Measurements from ENCODE around the gene ABITRAM.
"Not testable (repeated sequence)": the region's sequence is repeated elsewhere in the genome, so short reads cannot be mapped to it uniquely, and the experiment has no call there.

The ABITRAM gene

DNA sequence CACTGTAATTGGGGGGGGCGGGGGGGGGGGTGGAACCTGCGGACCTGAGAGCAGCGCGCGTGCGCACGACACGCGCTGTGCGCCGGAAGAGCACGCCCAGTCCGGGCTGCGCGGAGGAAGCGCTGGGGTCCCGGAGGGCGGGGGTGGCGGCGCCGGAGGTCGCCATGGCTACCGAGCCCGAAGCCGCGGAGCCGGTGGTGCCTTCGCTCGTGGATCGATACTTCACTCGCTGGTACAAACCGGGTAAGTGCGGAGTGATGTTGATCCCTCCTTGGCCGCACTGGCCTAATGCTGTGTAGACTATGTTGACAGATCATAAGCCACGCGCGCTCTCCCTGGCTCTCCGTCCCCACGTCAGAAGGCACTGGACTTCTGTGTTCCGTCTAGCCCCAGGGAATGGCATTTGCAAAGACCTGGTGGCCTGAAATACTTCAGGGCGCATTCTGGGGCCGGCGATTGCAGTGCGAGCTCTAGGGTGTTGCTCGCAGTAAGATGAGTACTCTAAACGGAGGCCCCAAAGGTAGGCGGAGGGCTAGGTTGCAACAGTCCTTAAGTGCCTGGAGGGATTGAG, at the start of gene ABITRAM:
TSS of gene ABITRAM (plus strand) at position 78 of the 571 bp plus-strand sequence. CDS start at position 165, 87 bp downstream.
- peak; percentile 83 for DNase-seq

- no peak for DNase-seq
Observed at GRCh38 chr9:108884701-108885100, 49.5 kb upstream of the ABITRAM start.

- no peak for DNase-seq
Observed at GRCh38 chr9:108885643-108886348, 48.4 kb upstream of the ABITRAM start.

GRCh38 chr9:108886594-108887271, 47.5 kb upstream of the ABITRAM start:
- DNase-seq, result not testable (repeated sequence)

DNA sequence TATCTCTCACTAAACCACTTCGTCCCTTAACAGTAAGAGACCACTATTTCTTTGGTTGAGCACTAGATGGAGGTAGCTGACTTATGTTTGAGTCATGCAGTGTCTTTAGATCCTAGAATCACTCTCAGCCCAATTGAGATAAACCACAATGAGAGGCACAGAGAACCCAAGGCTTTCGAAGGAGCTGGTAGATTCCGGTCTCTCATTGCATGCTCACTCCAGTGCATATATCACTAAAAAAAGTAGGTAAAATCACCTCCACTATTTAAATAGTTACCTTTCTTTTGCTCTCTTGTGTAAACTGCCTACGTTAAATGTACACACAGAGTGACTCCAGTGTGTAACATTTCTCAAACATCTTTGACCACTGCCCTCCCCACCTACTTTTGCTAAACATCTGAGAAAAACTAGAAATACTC, 44.5 kb upstream of the ABITRAM start:
- DNase-seq, result peak; percentile 9

DNA sequence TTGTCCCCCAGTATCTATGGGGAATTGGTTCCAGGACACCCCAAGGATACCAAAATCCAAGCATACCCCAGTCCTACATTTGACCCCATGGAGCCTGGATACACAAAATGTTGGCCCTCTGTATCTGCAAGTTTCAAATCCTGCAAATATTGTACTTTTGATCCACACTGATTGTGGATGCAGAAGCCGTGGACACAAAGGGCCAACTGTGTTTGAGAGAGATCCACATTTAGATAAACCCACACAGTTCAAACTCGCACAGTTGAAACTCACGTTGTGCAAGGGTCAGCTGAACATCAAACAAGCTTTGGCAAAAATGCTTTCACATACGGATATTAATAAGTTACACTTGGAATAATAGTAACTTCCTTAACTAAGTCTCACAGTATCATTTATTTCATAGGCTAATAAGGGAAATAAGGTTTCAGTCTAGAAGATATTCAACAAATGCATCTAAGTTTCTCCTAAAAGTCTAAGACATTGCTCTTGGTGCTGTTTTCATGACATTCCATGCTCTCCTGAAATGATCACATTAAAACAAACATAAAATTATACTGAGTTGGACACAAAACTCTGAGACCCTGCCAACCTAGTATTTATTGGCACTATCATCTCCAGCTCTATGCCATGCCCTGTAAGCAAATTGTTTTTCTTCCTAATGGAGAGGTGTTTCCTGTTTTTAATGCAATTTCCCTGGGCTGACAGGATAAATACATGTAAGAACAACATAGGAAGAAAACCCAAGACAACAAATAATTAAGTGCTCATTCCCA, 39.8 kb upstream of the ABITRAM start:
- DNase-seq, result no peak

DNA sequence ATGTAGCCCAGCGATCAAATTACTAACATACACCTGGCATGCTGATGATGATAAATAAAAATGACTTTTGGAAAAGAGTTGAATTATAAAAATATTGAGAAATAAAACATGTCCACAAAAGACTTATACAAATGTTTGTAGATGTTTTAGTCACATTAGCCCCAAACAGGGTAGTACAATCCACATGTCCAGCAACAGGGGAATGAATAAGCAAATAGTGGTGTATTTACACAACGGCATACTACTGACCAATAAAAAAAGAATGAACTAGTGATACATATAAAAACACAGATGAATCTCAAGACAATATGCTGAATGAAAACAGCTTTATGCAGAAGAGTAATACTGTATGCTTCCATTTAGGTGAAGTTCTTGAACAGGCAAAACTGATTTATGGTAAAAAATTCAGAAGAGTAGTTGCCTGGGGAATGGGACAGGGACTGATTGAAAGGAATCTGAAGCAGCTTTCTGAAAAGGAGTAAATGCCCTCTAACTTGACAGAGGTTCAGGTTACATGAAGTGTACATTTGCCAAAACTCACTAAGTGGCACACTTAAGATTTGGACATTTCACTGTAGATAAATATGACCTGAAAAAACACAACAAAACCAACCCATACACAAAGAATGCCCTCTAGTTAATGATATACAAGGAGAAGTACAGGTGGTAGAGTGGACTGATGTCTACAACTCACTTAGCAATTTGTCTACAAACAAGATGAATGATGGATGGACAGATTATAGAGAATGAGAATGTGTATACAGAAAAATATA, 36.7 kb upstream of the ABITRAM start:
- DNase-seq, result no peak

DNA sequence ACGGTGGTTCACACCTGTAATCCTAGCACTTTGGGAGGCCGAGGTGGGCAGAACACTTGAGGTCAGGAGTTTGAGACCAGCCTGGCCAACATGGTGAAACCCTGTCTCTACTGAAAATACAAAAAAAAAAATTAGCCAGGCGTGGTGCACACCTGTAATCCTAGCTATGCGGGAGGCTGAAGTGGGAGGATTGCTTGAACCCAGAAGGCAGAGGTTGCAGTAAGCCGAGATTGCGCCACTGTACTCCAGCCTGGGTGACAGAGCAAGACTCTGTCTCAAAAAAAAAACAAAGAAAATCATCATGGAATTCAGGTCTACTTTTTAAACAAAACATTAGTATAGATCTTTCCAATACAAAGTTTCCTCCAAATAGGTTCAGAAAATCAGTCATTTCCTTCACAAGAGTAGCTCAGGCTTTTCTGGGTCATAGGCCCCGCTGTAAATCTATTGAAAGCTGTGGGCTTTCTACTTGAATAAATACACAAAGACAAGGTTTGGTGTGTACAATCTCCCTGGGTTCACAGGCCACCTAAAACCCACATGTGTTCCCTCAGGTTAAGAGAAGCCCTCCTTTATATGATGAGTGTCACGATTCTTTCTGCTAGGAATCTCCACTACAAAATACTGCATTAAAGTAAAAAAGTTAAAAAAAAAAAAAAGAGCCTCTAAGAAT, 35.0 kb upstream of the ABITRAM start:
- not testable (repeated sequence) for DNase-seq

DNA sequence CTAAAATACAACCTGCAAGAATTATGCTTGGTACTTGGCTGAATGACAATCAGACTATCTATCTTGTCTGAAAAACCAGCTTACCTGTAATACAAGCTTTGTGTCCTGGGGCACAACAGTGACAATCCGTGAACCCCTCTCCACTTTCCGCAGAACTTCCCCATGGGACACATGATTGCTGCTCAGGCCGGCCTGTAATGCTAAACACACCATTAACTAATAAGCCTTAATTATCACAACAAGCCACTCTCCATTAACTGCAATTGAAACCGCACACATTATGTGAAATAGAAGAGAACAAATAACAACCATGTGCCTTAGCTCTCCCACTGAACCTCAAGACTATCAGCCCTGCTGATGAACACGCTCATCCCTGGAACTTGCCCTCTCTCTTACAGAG, 34.0 kb upstream of the ABITRAM start:
- DNase-seq, result no peak

- DNase-seq, result no peak
Observed at GRCh38 chr9:108903420-108904103, 30.6 kb upstream of the ABITRAM start.

DNA sequence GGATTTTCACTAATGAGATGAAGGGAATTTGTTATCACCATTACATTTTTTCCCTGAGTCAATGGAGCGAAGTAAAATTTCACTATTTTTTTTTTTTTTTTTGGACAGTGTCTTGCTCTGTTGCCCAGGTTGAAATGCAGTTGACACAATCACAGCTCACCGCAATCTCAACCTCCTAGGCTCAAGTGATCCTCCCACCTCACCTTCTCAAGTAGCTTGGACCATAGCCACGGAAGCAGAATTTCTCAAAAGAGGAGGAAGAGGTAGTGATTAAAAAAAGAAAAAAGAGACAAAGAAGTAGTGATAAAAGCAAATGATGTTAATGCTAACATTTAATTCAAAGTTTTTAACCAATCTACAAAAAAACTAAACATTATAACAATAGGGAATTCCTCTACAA, 30.0 kb upstream of the ABITRAM start:
- DNase-seq, result no peak

DNA sequence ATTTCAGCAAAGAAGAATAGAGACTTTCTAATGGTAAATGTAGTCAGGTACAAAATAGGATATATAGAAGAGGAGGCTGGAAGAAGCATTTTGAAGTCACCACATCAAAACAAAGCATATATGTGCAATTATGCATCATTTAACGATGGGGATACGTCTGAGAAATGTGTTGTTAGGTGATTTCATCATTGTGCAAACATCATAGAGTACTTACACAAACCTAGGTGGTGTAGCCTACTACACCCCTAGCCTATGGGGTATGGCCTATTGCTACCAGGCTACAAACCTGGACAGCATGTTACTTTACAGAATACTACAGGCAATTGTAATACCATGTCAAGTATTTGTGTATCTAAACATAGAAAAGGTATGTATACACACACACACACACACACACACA, 28.7 kb upstream of the ABITRAM start:
- no peak for DNase-seq

GRCh38 chr9:108910402-108910801, 23.8 kb upstream of the ABITRAM start:
- no peak for DNase-seq

GRCh38 chr9:108910914-108911313, 23.3 kb upstream of the ABITRAM start:
- no peak for DNase-seq

DNA sequence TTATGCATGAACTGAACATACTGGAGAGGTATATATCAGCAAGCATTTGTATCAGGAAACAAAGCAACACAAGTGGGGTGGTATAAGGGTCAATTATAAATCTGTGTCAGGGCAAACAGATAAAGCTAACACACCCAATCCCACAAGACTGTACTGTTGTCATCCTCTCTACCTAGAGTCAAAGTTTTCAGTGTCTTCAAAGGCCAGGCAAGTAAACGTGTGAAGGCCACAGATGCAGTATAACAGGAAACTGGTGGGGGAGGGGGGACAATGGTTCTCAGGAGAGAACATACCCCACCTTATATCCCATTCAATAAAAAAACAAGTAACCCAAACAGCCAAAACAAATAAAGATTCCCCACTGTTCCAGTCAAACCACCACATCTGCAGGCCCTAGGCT, 22.4 kb upstream of the ABITRAM start:
- DNase-seq, result peak; percentile 17

GRCh38 chr9:108913391-108913790, 20.8 kb upstream of the ABITRAM start:
- DNase-seq, result no peak

DNA sequence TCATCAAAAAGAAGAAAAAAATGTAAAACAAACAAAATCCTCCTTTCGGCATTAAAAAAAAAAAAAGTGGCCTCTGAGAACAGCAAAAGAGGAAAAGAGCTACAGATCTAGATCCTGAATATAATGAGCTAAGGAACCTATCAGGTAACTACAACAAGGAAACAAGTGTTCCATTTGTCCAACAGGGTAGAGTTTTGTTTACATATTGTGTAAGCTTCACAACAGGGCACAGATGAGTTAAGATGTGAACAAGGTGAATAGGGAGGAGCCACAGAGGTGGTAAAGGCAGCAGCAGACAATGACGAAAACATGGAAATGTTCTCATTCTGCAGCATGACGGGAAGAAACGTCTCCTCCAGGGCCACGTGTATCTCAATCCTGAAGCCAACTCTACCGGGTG, 14.7 kb upstream of the ABITRAM start:
- no peak for DNase-seq

DNA sequence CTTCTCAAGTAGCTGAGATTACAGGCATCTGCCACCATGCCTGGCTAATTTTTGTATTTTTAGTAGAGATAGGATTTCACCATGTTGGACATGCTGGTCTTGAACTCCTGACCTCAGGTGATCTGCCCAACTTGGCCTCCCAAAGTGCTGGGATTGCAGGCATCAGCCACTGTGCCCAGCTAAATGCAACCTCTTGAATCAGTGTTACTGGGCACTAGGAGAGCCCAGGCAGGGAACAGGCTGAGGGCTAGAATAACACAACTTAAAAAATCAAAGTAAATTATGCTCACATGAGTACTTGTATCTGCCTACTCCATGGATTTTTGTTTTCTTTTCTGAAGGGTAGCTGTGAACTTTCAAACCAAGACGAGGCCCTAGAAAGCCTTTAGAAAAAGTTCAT, 13.8 kb upstream of the ABITRAM start:
- DNase-seq, result not testable (repeated sequence)

- no peak for DNase-seq
Observed at GRCh38 chr9:108921200-108921599, 13.0 kb upstream of the ABITRAM start.

DNA sequence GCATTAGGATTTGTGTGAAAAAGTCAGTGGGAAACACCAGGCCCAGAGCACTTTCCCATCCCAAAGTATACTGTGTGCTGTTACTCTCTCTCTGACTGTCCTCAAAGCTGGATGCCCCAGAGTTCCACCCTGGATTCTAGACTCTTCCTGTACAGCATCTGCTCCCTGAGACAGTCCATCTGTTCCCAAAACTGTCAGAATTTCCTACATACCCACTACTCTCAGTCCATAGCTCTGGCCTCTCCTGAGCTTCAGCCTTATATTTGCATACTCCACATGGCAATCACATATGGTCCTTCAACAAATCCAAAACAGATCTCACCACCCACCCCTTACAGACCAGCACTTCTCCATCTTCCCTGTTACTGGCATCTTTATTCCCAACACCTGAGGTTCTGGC, 9.7 kb upstream of the ABITRAM start:
- DNase-seq, result no peak

GRCh38 chr9:108928386-108928785, 5.8 kb upstream of the ABITRAM start:
- no peak for DNase-seq
